GM18951 (cell line): ENCODE measurements around the gene CBY2.

Source experiments
- POLR2A ChIP-seq: IDR thresholded peaks from 4 replicates; pipeline ENCODE4 v1.6.1; 2011; ENCODE audit warnings: mild to moderate bottlenecking; ENCODE audit not compliant: insufficient read length, insufficient read depth; ENCODE audit errors: extremely low read depth
- in situ Hi-C: fragments of 300-500 bp; cut with MboI; formaldehyde crosslinking; loops from one replicate; pipeline ENCODE4 v1.12.0; 2022; ENCODE audit warnings: low sequenced_read_pairs, mixed read lengths, inconsistent platforms; ENCODE audit not compliant: unreplicated experiment

Gene CBY2

GRCh38 chr13:45711951-45712350 lies 9.8 kb downstream of the CBY2 start:
- TF ChIP-seq POLR2A, result no peak
- in situ Hi-C loops, result no loop called here

GRCh38 chr13:45713106-45713690 lies 11.1 kb downstream of the CBY2 start:
- TF ChIP-seq POLR2A, result no peak
- in situ Hi-C loops, result no loop called here

GRCh38 chr13:45713721-45714120 lies 11.6 kb downstream of the CBY2 start:
- in situ Hi-C loops, result no loop called here
- no peak for TF ChIP-seq POLR2A

- in situ Hi-C loops, result no loop called here
- no peak for TF ChIP-seq POLR2A
Measured at GRCh38 chr13:45714170-45714569, 12.1 kb downstream of the CBY2 start.

- in situ Hi-C loops, result no loop called here
- no peak for TF ChIP-seq POLR2A
Measured at GRCh38 chr13:45715351-45715750, 13.2 kb downstream of the CBY2 start.

- in situ Hi-C loops, result no loop called here
- TF ChIP-seq POLR2A, result no peak
Measured at GRCh38 chr13:45717349-45717748, 15.2 kb downstream of the CBY2 start.

GRCh38 chr13:45718063-45718462 lies 15.9 kb downstream of the CBY2 start:
- no peak for TF ChIP-seq POLR2A
- in situ Hi-C loops, result no loop called here

- in situ Hi-C loops, result no loop called here
- no peak for TF ChIP-seq POLR2A
Measured at GRCh38 chr13:45718992-45719391, 16.9 kb downstream of the CBY2 start.

GRCh38 chr13:45721203-45721731 lies 19.1 kb downstream of the CBY2 start:
- in situ Hi-C loops, result loop anchor here (5.0 kb wide), 1 partner anchor 99 kb away; no protein-coding TSS in a partner anchor
- no peak for TF ChIP-seq POLR2A

- TF ChIP-seq POLR2A, result no peak
- in situ Hi-C loops, result loop anchor here (5.0 kb wide), 1 partner anchor 101 kb away; no protein-coding TSS in a partner anchor
Measured at GRCh38 chr13:45723798-45724197, 21.7 kb downstream of the CBY2 start.

GRCh38 chr13:45728759-45729158 lies 26.6 kb downstream of the CBY2 start:
- TF ChIP-seq POLR2A, result no peak
- in situ Hi-C loops, result no loop called here

- in situ Hi-C loops, result no loop called here
- TF ChIP-seq POLR2A, result no peak
Measured at GRCh38 chr13:45731455-45731854, 29.3 kb downstream of the CBY2 start.

- no peak for TF ChIP-seq POLR2A
- in situ Hi-C loops, result no loop called here
Measured at GRCh38 chr13:45732916-45733315, 30.8 kb downstream of the CBY2 start.

- in situ Hi-C loops, result no loop called here
- no peak for TF ChIP-seq POLR2A
Measured at GRCh38 chr13:45733361-45733760, 31.2 kb downstream of the CBY2 start.
